GM19468 (cell line): ENCODE data around the gene COLEC11.

Experiments used
- ATAC-seq: cut with Tn5 transposase; IDR thresholded peaks from one replicate; pipeline ENCODE4 v1.9.1; 2021; ENCODE audit warnings: mild to moderate bottlenecking, moderate library complexity, moderate number of reproducible peaks; ENCODE audit not compliant: unreplicated experiment; ENCODE audit errors: extremely low read depth

Gene COLEC11

DNA sequence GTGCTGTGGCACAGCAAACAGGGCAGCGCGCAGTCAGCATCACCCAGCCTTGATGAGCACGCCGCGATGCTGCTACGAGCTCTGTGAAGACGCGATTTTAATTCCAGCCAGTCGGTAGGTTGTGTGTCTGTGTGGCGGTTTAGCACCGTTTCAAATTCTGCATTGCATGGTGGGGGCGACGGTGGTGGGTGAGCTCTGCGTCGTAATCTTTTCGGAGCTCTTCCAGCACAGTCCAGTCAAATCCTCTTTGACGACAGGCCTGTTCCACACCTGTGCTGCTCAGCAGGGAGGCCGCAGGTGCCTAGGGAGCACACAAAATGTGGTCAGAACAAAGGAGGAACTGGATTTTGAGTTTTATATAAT is 71.7 kb downstream of the COLEC11 start:
- no peak for ATAC-seq

DNA sequence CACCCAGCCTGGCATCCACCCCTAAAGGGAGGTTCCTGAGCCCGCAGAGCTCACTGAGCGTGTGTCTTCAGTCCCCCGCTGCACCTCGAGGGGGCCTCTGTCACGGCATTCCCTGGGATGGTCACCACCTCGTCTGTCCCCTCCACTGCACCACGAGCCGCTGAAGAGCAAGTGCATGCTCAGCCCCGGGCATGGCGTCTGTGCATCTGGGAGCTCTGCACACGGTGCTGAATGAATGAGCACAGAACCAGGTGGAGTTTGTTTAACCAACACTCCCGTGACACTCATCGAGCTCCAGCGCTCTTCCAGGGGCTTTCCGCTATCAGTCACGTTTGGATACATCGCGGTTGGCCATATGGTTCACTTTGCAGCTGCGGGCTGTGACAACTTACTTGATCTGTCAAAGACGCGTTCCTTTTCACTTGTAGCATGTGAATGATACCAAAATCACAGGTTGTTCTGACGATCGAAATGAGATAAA is 72.3 kb downstream of the COLEC11 start:
- no peak for ATAC-seq

DNA sequence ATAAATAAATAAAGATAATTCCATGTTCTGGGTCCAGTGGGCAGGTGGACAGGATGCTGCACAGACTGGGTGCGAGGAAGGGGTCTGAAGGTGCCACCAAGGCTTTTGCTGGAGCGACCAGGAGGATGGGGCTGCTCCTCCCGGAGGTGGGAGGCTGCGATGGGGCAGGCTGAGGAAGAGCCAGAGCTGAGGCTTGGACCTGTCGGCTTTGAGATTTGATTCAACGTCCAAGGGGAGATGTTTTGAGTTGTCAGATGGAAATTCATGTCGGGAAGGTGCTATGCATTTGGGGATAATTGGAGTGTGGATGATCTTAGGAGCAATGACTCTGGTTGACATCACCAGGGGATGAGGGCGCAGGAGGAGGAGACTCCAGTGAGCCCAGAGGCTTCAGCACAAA is 74.7 kb downstream of the COLEC11 start:
- ATAC-seq, result no peak

DNA sequence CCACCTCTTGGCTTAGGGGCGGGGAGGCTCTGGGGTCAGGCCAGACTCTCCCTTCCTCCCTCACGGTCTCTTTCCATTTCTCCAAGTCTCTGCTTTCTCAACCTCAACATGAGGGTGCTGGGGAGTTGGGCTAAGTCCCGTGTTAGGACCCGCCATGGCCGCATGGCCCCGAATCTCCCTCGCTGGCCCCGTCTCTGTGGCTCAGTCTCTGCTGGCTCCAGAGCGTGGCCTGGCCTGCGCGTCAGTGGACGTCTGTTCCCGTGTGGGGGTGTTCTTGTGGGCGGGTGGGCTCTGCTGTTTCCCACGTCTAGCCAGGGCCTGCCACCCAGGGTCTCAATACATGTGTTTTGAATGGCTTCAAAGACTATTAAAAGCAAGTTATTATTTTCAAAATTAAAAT is 75.5 kb downstream of the COLEC11 start:
- no peak for ATAC-seq

DNA sequence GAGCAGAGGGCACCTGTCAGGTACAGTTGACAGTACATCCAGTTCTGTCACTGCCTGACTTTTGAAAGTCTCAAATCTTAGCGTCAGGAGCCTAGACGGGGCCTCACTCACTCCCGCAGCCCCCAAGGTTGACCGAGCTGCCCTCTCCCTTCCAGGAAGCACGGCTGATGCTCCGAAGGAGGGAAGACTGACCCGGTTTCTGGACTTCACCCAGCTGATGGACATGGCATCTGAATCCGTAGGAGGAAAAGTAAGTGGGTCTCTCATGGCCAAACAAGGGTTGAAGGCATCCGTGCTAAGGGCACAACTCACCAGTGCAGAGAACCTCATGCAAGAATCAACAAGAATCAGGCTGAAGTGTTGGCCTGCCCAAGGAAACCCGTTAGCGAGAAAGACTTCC is 76.0 kb downstream of the COLEC11 start:
- ATAC-seq, result no peak

DNA sequence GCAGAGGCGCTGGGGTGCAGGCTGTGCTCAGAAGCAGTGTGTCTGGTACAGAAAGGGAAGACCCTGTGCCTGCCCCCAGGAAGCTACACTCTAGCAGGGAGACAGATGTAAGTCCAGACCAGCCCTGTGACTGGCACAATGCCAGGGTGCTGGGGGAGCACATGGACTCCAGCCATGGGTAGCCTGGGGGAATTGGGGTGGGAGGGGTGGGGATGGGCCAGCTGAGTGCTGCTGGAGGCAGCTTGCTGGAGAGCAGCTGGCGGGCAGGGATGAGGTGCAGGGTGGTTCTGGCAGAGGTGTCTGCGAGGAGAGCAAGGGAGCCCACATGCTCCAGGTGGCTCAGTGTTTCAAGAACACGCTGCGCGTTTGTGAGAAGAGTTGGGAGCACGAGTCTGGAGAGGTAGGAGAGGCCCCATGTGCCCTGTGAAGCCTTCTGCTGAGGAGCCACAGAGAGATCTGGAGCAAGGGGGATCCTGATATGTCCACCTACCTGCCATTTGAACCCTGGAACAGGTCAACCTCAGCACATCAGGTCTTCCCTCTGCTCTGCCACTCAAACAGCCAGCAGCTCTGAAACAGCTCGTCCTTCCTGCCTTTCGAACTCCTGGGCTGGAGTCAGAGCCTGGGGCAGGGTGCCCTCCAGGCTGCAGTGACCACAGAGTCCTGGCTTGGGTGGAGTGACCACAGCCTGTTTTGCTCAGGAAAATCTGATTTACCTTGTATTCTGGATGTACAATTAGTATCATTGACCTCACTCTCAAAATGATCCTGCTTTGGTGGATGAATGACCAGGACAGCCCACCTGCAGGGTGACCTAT is 78.2 kb downstream of the COLEC11 start:
- ATAC-seq, result no peak

DNA sequence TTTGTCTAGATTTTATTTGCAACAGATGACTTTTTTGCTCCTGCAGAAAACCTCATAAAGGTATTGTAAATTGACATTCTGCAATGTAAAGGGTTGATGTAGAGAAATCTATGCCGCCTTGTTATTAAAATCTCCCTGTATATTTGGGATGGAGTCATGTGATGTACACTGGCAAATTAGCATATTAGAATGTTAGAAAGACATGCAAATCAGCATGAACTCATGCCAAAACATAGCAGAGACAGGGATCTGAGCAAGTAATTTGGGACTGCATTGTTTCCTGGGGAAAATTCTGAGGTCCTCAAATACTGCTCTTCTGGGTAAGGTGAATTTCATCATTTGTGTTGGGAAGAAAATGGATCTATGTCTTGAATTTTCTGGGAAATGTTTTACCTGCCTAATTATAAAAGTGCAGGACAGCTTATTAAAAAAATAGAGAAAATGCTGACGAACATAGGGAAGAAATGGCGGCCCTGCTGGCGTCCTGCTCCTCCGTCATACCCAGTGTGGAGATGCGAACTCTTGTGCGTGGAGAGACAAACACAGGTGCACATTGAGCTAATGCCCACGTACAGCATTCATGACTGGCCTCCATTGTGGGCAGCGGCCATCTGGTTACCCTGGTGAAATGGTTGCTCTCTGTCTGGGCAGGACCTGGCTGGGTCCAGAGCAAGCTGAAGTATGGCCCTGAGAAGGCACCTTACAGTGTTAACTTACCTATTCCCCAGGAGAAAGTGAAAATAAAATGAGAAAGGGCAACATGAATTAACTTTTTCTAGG is 79.3 kb downstream of the COLEC11 start:
- ATAC-seq, result no peak

DNA sequence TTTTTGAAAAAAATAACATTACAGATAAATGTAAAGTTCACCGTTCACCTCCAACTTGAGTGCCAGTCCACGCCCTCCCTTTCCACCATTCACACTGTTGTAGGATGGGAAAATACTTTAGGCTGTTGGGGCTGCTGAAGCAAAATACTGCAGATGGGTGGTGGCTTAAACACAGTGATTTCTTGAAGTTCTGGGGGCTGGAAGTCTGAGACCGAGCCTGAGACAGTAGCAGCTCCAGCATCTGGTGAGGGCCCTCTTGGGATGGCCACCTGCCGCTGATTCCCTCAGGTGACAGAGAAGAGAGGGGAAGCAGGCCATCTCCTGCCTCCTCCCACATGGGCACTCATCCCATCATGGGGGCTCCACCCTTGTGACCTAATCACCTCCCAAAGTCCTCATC is 80.8 kb downstream of the COLEC11 start:
- ATAC-seq, result no peak

DNA sequence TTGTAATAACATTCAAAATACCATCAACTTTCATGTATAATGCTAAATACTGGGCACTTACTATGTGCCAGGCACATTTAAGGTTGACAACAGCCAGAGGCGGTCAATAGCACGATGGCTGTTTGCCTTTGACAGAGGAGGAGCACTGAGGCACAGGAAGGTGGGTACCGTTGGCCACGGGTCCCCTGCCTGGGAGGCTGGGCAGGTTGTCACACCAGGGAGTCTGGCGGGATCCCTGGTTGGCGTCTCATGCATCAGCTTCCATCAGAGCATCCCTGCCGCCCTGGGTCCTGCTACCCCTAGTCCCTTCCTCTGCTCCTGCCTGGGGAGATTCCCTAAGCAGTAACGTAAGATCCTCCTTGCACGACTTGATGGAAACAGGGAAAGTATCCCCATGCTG is 82.5 kb downstream of the COLEC11 start:
- ATAC-seq, result no peak

DNA sequence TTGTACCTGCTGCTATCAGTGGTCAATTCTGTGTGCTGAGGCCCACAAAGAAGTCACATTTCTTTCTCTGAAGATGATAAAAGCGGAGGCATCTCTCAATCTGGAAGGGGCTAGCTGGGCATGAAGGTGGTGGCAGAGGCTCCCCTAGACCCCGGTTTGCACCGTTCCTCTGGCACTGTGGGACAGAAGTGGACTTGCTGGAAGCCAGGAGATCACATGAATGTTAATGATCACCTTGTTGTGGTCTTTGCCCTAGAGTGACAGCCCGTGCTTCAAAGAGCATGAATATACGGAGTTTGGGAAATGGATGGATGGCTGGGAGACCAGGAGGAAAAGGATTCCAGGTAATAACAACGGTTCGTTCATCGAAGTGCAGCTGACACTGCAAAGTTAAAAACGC is 83.3 kb downstream of the COLEC11 start:
- ATAC-seq, result no peak

DNA sequence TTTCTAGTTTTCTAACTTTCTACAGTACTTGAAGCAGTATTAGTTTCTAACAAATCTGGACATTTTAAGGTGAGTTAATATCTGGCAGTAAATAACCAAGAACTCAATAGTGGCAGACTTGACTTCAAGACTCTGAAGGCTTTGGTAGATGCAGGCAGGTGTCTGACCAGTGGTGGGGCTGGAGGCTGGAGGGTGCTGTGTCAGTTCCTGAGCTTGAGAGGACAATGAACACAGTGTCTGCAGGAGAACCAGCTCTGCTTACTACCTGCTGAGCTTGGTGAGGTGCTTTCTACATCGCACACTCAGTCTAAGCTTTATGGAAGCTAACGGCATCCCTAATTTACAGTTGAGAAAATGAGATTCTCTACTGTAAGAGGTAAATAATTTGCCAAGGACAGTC is 84.3 kb downstream of the COLEC11 start:
- ATAC-seq, result no peak

DNA sequence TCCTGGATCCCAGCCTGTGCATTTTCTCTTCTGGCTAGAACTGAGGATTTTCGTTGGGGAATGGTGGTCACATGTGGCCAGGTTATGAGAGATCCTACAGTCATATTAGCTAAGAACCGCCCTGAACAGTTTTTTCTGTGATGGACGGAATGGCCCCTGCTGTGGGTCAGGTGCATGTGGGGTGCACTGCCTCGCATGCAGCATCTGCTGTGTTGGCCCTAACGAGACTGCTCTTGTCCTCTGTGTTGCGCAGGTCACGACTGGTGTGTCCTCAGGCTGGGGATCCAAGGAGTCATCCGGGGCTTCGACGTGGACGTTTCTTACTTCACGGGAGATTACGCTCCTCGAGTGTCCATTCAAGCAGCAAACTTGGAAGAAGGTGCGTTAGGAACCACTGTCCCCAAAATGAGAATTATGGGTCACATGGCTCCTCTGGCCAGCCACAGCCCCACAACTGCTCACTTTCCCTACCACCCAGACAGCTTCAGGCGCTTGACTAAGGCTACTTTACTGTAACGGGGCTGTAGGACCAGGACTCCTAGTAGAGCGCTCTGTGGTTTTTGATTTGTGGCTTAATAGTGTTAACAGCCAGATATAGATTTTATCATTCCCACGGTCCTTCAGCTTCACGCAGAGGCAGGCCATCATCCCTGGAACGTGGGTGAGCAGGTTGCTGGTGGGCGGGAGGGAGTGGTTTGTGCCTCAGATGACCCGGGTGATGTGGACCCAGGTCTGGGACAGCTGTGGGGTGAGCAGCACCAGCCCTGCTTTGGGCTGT is 84.9 kb downstream of the COLEC11 start:
- ATAC-seq, result no peak

DNA sequence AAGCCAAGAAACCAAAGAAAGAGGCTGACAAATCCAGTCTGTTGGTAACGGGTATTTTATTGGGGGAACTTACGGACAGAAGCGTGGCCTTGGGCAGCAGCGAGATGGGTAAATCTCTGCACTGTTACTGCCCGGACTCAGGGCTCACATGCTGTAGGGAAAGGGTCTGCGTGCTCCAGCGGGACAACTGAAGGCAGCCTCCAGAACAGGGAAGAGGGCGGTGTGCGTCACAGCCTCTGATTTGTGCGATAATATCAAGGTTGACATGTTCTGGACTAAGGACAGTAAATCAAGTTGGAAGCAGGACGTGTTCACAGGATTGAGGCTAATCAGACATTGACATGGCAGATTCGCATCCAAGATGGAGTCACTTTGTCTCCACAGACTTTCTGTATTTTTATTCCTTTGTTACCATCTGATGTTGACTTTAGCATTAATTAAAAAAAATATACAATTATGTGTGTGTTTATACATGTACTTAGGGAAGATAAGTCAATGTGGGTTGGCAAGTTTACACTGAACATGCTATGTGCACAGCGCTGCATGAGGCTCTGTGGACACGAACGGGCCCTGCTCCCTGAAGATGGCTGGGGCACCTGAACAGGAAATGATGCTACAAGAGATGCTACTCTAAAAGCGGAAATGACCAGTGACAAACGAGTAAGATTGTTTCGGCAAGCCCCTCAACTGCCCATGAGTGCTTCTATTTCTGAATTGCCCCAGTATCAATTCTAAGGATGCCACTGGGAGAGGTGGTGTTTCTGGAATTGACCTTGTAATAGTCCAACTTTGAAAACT is 85.8 kb downstream of the COLEC11 start:
- no peak for ATAC-seq

DNA sequence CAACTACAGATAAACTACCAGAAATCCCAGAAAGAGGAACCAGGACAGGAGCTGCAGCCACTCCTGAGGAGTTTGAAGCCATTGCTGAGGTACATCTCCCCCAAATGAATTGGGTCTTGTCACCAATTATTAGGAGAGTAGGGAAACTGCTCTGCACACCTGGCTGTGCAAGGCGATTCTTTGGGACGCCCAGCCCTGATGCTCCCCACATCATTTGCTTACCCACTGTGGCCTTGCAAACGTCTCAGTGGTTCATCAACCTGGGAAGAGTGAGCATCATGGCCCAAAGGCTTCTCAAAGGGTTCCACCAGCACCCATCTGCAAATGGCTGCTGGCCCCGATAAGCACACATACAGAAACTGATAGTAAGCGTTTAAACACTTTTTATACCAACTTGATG is 86.7 kb downstream of the COLEC11 start:
- no peak for ATAC-seq

DNA sequence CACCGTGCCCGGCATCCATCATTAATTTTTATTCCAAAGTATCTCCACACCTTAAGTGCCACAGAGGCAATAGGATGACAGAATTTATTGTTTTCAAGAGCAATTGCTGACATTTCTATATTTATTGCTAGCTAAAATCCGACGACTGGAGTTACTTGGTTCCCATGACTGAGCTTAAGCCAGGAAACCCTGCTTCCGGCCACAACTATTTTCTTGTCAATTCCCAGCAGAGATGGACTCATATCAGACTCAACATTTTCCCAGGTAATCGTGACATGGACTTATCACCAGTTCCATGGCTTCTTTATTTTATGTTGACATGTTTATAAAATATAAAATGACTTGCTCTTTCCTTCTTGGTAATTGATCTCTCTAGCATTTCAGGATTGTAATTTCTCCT is 87.9 kb downstream of the COLEC11 start:
- ATAC-seq, result no peak

DNA sequence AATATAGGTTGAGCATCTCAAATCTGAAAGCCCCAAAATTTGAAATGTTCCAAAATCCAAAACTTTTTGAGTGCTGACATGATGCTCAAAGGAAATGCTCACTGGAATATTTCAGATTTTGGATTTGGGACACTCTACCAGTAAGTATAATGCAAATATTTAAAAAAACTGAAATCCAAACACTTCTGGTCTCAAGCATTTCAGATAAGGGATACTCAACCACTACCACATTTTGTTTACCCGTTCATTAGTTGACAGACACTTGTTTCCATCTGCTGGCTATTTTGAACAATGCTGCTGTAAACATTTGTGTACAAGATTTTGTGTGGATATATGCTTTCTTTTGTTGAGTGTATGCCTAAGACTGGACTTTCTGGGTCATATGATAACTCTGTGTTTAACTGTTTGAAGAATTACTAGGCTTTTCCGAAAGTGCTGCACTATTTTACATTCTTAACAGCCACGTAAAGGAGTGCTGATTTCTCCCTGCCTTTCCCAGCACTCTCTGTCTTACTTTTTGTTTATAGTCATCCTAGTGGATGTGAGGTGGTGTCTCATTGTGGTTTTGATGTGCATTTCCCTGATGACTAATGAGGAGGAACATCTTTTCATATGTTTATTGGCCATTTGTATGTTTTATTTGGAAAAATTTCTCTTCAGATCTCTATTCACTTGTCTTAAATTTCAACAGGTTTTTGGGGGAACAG is 89.0 kb downstream of the COLEC11 start:
- ATAC-seq, result no peak

DNA sequence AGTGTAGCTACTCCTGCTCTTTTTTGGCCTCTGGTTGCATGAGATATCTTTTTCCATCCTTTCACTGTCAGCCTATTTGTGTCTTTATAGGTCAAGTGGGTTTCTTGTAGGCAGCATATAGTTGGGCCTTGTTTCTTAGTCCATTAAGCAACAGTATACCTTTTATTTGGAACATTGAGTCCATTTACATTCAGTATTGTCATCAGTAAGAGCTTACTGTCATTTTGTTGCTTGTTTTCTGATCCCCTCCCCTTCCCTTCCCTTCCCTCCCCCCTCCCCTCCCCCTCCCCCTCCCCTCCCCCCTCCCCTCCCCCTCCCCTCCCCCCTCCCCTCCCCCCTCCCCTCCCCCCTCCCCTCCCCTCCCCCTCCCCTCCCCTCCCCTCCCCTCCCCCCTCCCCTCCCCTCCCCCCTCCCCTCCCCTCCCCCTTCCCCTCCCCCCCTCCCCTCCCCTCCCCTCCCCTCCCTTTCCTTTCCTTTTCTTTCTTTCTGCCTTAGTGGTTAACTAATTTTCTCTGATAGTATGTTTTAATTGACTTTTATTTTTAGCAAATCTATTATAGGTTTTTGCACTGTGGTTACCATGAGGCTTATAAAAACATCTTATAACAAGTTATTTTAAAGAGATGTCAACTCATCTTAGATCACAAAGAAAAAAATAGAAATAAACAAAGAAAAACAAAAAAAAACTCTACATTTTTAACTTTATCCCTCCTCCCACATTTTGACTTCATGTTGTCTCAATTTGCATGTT is 95.3 kb downstream of the COLEC11 start:
- ATAC-seq, result no peak

DNA sequence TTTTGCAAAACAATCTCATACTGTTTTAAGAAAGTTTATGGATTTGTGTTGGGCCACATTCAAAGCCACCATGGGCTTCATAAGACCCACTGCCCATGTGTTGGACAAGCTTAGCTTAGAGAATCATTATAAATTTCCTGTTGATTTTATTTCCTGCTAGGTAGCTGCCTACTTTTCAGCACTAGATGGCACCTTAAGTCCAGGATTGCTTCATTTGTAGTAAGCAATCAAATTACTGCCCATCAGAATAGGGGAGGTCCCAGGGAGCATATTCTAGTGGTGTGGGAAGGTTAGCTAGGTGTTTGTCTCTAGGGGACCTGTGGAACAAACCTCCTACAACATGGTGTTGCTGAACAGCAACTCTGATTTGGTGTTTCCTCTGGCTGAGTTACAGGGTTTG is 97.5 kb downstream of the COLEC11 start:
- ATAC-seq, result no peak
